Measurements from ENCODE around the gene ATAT1.
"Not testable (repeated sequence)": the region's sequence is repeated elsewhere in the genome, so short reads cannot be mapped to it uniquely, and the experiment has no call there.

Gene ATAT1
- 2.9 to 5.2 (median 4.3) reads per million in 3 donors for total RNA-seq

- peak; percentile 83 to 88 (median 84) for DNase-seq
- Histone ChIP-seq H3K36me3 (ENCODE audit: control insufficient read depth, insufficient read depth, low read length) (peaks cover 33% of the 10 kb centered on the region), H3K9me3 (ENCODE audit: control insufficient read depth, low read length) (no peaks in the 10 kb centered on the region), H3K27me3 (replicated peaks; ENCODE audit: control insufficient read depth, insufficient read depth, low read length, poor library complexity, severe bottlenecking) (no peaks in the 10 kb centered on the region), H3K27ac (ENCODE audit: insufficient read depth, low read length, poor library complexity, severe bottlenecking) (peak within 1 kb of the TSS; percentile 87), H3K4me3 (ENCODE audit: insufficient read depth, low read depth, low read length, poor library complexity, severe bottlenecking) (peak within 1 kb of the TSS; percentile 69), H3K4me1 (ENCODE audit: control insufficient read depth, insufficient read depth, low read length, poor library complexity, severe bottlenecking) (peaks cover 12% of the 10 kb centered on the region)
These were observed at the start of gene ATAT1 for GRCh38 chr6:30626484-30627366. TSS of gene ATAT1 (plus strand) at chr6:30626874.

GRCh38 chr6:30578051-30578450 is 48.6 kb upstream of the ATAT1 start:
- Histone ChIP-seq H3K36me3 (ENCODE audit: control insufficient read depth, insufficient read depth, low read length) (peaks cover 63% of the 10 kb centered on the region), H3K27ac (ENCODE audit: insufficient read depth, low read length, poor library complexity, severe bottlenecking) (no peak overlapping the region), H3K4me3 (ENCODE audit: insufficient read depth, low read depth, low read length, poor library complexity, severe bottlenecking) (no peak overlapping the region), H3K27me3 (replicated peaks; ENCODE audit: control insufficient read depth, insufficient read depth, low read length, poor library complexity, severe bottlenecking) (no peaks in the 10 kb centered on the region), H3K4me1 (ENCODE audit: control insufficient read depth, insufficient read depth, low read length, poor library complexity, severe bottlenecking) (peaks cover 2% of the 10 kb centered on the region), H3K9me3 (ENCODE audit: control insufficient read depth, low read length) (no peaks in the 10 kb centered on the region)
- DNase-seq, result no peak

DNA sequence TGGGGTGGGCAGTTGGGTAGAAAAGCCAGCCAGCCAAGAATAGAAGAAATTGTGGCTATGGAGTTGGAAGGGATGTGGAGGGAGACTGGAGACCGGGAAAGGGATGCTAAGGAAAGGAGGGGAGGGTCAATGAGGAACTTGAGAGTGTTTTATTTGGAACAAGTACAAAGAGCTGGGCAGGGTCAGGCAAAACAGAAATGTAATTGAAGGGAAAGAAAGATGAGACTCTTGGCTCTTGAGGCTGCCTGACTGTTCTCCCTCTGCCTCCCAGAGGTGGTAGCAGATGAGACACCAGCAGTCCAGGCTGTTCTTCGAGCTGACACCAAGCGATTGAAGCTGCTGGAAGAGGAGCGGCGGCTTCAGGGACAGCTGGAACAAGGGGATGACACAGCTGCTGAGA is 42.8 kb upstream of the ATAT1 start:
- H3K27me3 ChIP-seq (replicated peaks; ENCODE audit: control insufficient read depth, insufficient read depth, low read length, poor library complexity, severe bottlenecking), result no peaks in the 10 kb centered on the region
- no peak overlapping the region for H3K27ac ChIP-seq (ENCODE audit: insufficient read depth, low read length, poor library complexity, severe bottlenecking)
- no peaks in the 10 kb centered on the region for H3K4me1 ChIP-seq (ENCODE audit: control insufficient read depth, insufficient read depth, low read length, poor library complexity, severe bottlenecking)
- no peaks in the 10 kb centered on the region for H3K9me3 ChIP-seq (ENCODE audit: control insufficient read depth, low read length)
- no peak overlapping the region for H3K4me3 ChIP-seq (ENCODE audit: insufficient read depth, low read depth, low read length, poor library complexity, severe bottlenecking)
- no peak for DNase-seq
- H3K36me3 ChIP-seq (ENCODE audit: control insufficient read depth, insufficient read depth, low read length), result peaks cover 89% of the 10 kb centered on the region

- no peaks in the 10 kb centered on the region for H3K4me1 ChIP-seq (ENCODE audit: control insufficient read depth, insufficient read depth, low read length, poor library complexity, severe bottlenecking)
- no peaks in the 10 kb centered on the region for H3K27me3 ChIP-seq (replicated peaks; ENCODE audit: control insufficient read depth, insufficient read depth, low read length, poor library complexity, severe bottlenecking)
- no peak for DNase-seq
- H3K4me3 ChIP-seq (ENCODE audit: insufficient read depth, low read depth, low read length, poor library complexity, severe bottlenecking), result no peak overlapping the region
- no peaks in the 10 kb centered on the region for H3K9me3 ChIP-seq (ENCODE audit: control insufficient read depth, low read length)
- no peak overlapping the region for H3K27ac ChIP-seq (ENCODE audit: insufficient read depth, low read length, poor library complexity, severe bottlenecking)
- peaks cover 69% of the 10 kb centered on the region for H3K36me3 ChIP-seq (ENCODE audit: control insufficient read depth, insufficient read depth, low read length)
These were observed 36.8 kb upstream of the ATAT1 start for GRCh38 chr6:30589754-30590358.

- Histone ChIP-seq H3K9me3 (ENCODE audit: control insufficient read depth, low read length) (no peaks in the 10 kb centered on the region), H3K27me3 (replicated peaks; ENCODE audit: control insufficient read depth, insufficient read depth, low read length, poor library complexity, severe bottlenecking) (no peaks in the 10 kb centered on the region), H3K27ac (ENCODE audit: insufficient read depth, low read length, poor library complexity, severe bottlenecking) (no peak overlapping the region), H3K4me3 (ENCODE audit: insufficient read depth, low read depth, low read length, poor library complexity, severe bottlenecking) (no peak overlapping the region), H3K36me3 (ENCODE audit: control insufficient read depth, insufficient read depth, low read length) (peaks cover 62% of the 10 kb centered on the region), H3K4me1 (ENCODE audit: control insufficient read depth, insufficient read depth, low read length, poor library complexity, severe bottlenecking) (no peaks in the 10 kb centered on the region)
- no peak for DNase-seq
These were observed 36.2 kb upstream of the ATAT1 start for GRCh38 chr6:30590509-30590908.

- H3K4me3 ChIP-seq (ENCODE audit: insufficient read depth, low read depth, low read length, poor library complexity, severe bottlenecking), result no peak overlapping the region
- H3K27me3 ChIP-seq (replicated peaks; ENCODE audit: control insufficient read depth, insufficient read depth, low read length, poor library complexity, severe bottlenecking), result no peaks in the 10 kb centered on the region
- H3K36me3 ChIP-seq (ENCODE audit: control insufficient read depth, insufficient read depth, low read length), result peaks cover 57% of the 10 kb centered on the region
- no peaks in the 10 kb centered on the region for H3K4me1 ChIP-seq (ENCODE audit: control insufficient read depth, insufficient read depth, low read length, poor library complexity, severe bottlenecking)
- DNase-seq, result no peak
- no peak overlapping the region for H3K27ac ChIP-seq (ENCODE audit: insufficient read depth, low read length, poor library complexity, severe bottlenecking)
- H3K9me3 ChIP-seq (ENCODE audit: control insufficient read depth, low read length), result no peaks in the 10 kb centered on the region
These were observed 35.7 kb upstream of the ATAT1 start for GRCh38 chr6:30591008-30591407.

GRCh38 chr6:30592287-30592686 is 34.4 kb upstream of the ATAT1 start:
- H3K27me3 ChIP-seq (replicated peaks; ENCODE audit: control insufficient read depth, insufficient read depth, low read length, poor library complexity, severe bottlenecking), result no peaks in the 10 kb centered on the region
- H3K4me3 ChIP-seq (ENCODE audit: insufficient read depth, low read depth, low read length, poor library complexity, severe bottlenecking), result no peak overlapping the region
- H3K36me3 ChIP-seq (ENCODE audit: control insufficient read depth, insufficient read depth, low read length), result peaks cover 45% of the 10 kb centered on the region
- no peaks in the 10 kb centered on the region for H3K4me1 ChIP-seq (ENCODE audit: control insufficient read depth, insufficient read depth, low read length, poor library complexity, severe bottlenecking)
- no peak overlapping the region for H3K27ac ChIP-seq (ENCODE audit: insufficient read depth, low read length, poor library complexity, severe bottlenecking)
- DNase-seq, result no peak
- no peaks in the 10 kb centered on the region for H3K9me3 ChIP-seq (ENCODE audit: control insufficient read depth, low read length)

GRCh38 chr6:30597315-30598144 is 29.1 kb upstream of the ATAT1 start:
- H3K9me3 ChIP-seq (ENCODE audit: control insufficient read depth, low read length); H3K4me1 ChIP-seq (ENCODE audit: control insufficient read depth, insufficient read depth, low read length, poor library complexity, severe bottlenecking); H3K4me3 ChIP-seq (ENCODE audit: insufficient read depth, low read depth, low read length, poor library complexity, severe bottlenecking); H3K27me3 ChIP-seq (replicated peaks; ENCODE audit: control insufficient read depth, insufficient read depth, low read length, poor library complexity, severe bottlenecking): not testable (repeated sequence)
- DNase-seq, result peak; percentile 49 to 71 (median 56)
- H3K27ac ChIP-seq (ENCODE audit: insufficient read depth, low read length, poor library complexity, severe bottlenecking), result peak overlapping the region; percentile 21
- peaks cover 28% of the 10 kb centered on the region for H3K36me3 ChIP-seq (ENCODE audit: control insufficient read depth, insufficient read depth, low read length)

DNA sequence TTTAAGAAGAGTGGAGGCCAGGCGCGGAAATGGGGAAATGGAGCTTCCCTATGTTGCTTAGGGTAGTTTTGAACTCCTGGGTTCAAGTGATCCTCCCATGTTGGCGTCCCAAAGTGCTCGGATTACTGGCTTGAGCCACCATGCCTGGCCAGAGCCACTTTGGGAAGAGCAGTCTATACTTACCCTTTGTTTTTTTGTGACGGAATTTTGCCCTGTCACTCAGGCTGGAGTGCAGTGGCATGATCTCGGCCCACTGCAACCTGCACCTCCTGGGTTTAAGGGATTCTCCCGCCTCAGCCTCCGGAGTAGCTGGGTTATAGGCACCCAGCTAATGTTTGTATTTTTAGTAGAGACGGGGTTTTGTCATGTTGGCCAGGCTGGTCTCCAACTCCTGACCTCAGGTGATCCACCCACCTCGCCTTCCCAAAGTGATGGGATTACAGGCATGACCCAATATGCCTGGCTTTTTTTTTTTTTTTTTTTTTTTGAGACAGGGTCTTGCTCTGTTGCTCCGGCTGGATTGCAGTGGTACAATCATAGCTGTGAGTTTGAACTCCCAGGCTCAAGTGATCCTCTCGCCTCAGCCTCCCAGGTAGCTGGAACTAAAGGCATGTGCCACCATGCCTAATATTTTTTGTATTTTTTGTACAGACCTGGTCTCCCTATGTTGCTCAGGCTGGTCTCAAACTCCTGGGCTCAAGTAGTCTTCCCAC is 27.6 kb upstream of the ATAT1 start:
- no peak for DNase-seq
- Histone ChIP-seq H3K9me3 (ENCODE audit: control insufficient read depth, low read length) (no peaks in the 10 kb centered on the region), H3K36me3 (ENCODE audit: control insufficient read depth, insufficient read depth, low read length) (peaks cover 39% of the 10 kb centered on the region), H3K27ac (ENCODE audit: insufficient read depth, low read length, poor library complexity, severe bottlenecking) (no peak overlapping the region), H3K4me3 (ENCODE audit: insufficient read depth, low read depth, low read length, poor library complexity, severe bottlenecking) (no peak overlapping the region), H3K27me3 (replicated peaks; ENCODE audit: control insufficient read depth, insufficient read depth, low read length, poor library complexity, severe bottlenecking) (no peaks in the 10 kb centered on the region), H3K4me1 (ENCODE audit: control insufficient read depth, insufficient read depth, low read length, poor library complexity, severe bottlenecking) (no peaks in the 10 kb centered on the region)

Data from effector memory CD4-positive, alpha-beta T cell (primary cell).